ENCODE measurements around the gene ATP9B. TPM values are rescaled to one million over a fixed set of nuclear protein-coding genes. Genes with fewer than 3 reads are reported as not detected.

ATP9B gene, protein sequence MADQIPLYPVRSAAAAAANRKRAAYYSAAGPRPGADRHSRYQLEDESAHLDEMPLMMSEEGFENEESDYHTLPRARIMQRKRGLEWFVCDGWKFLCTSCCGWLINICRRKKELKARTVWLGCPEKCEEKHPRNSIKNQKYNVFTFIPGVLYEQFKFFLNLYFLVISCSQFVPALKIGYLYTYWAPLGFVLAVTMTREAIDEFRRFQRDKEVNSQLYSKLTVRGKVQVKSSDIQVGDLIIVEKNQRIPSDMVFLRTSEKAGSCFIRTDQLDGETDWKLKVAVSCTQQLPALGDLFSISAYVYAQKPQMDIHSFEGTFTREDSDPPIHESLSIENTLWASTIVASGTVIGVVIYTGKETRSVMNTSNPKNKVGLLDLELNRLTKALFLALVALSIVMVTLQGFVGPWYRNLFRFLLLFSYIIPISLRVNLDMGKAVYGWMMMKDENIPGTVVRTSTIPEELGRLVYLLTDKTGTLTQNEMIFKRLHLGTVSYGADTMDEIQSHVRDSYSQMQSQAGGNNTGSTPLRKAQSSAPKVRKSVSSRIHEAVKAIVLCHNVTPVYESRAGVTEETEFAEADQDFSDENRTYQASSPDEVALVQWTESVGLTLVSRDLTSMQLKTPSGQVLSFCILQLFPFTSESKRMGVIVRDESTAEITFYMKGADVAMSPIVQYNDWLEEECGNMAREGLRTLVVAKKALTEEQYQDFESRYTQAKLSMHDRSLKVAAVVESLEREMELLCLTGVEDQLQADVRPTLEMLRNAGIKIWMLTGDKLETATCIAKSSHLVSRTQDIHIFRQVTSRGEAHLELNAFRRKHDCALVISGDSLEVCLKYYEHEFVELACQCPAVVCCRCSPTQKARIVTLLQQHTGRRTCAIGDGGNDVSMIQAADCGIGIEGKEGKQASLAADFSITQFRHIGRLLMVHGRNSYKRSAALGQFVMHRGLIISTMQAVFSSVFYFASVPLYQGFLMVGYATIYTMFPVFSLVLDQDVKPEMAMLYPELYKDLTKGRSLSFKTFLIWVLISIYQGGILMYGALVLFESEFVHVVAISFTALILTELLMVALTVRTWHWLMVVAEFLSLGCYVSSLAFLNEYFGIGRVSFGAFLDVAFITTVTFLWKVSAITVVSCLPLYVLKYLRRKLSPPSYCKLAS
- 6.4 and 6.5 TPM in 2 replicates for total RNA-seq (2014; rRNA removed; shearing (Covaris generic))

DNA sequence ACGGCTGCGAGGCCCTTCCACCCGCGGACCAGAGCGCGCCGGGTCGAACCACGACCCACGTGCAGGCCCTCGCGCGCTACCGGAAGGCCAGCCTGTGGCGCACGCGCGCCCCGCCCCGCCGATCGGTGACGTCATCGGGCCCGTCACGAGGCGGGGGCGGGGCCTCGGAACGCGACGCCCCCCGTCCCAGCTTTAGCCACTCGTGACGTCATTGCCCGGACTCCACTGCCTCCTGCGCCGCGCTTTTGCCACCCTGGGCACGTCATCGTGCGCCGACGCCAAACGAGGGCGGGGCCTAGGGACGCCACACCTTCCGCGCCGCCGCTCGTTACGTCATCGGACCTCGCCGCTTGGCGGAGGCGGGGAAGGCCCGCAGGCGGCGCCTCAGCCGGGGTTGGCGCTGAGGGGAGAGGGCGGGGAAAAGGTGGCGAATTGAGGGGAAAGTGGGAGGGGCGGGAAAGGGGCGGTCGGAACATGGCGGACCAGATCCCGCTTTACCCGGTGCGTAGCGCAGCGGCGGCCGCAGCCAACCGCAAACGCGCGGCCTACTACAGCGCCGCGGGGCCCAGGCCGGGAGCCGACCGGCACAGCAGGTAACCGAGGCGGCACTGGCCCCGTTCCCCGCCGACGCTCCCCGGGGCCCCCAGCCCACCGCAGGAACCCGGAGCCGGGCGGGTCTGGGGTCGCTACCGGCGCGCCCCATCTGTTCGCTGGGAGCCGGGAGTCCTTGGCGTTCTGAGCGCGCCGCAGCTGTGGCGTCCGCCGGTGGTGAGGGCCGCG, at the start of gene ATP9B:
ATP9B (plus strand) TSS at position 458 of the 780 bp plus-strand sequence; CDS start at position 475, 17 bp downstream.
- peak; percentile 89 for DNase-seq (ENCODE audit: low read depth)

DNA sequence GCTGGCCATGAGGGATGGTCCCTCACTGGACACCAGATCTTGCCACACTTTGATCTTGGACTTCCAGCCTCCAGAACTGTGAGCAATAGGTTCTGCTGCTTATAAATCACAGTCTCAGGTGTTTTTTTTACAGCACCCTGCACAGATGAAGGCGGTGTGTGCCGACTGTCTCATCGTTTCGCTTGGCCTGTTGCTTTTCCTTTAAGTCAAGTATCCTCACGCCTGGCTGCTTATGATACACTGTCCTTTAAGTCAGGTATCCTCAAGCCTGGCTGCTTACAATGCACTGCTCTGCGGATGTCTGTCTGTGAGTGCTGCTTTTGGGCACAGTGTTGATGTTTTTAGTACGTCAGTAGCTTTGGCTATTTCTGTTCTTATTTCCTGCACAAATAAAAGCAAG, 49.3 kb upstream of the ATP9B start:
- DNase-seq (ENCODE audit: low read depth), result no peak

DNA sequence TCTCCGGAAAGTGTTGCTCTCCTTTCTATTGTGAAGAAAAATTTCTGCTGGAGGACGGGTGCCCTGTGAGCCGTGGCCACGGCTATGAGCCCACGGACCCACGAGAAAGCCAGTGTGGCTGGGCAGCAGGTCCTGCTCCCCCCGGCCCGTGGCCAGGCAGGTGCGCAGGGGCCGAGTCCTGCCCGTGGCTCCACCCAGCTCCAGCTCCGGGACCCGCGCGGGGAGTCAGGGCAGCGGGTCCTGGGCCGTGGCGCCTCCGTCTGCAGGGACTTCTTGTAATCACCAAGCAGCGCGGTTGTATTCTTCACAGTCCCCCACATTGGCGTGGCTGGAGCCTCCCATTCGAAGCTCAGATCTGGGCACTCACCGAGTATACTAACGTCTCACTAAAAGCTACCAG, 46.6 kb upstream of the ATP9B start:
- no peak for DNase-seq (ENCODE audit: low read depth)

DNA sequence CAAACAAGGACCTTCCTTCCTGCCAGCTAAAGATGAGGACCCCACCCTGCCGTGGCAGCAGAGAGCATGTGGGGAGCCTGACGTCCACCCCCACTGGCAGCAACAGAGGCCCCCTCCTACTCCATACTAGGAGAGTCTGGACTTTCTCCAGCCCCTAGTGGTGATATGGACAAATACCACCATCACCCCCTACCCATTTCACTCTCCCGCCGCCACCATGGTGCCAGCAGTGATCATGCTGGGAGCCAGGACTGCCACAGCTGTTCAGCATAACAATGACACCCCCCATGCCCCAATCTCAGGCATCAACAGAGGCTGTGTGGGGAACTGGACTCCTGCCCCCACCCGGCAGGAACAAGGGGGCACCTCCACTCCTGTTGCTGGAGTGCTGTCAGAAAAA, 42.7 kb upstream of the ATP9B start:
- no peak for DNase-seq (ENCODE audit: low read depth)

DNA sequence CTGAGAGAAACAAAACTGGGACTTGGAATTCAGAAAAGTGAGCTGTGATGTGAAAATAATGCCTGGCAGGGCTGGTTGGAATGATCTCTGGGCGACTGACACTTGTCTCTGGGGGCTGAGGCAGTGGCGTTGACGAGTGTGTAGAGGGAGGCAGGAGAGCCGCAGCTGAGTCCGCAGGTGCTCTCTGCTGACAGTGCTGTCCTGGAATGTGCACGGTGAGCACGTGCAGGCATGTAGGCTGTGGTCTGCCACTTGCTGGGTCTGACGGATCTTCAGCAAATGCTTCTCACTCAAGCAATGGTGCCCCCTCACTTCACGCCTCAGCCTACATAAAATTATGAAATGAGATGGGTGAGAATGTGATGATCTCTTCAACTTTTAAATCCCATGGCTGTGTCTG, 38.5 kb upstream of the ATP9B start:
- DNase-seq (ENCODE audit: low read depth), result no peak

DNA sequence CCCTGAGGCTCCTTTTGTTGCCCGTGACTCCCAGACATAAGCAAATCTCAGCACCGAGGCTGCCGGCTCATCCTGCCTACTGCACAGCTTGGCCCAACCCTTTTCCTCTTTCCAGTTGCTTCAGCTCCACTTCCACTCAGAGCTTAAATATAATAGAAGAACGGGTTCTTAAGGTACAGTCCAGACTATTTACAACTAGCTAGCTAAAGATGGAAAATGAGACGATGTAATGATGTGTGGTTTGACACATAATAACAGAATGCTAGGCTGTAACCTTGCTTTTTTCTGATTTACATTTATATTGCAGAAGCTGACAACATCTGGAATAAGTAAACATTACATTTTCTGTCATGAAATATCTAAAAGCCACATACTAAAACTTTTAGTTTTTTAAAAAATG, 26.9 kb upstream of the ATP9B start:
- no peak for DNase-seq (ENCODE audit: low read depth)

DNA sequence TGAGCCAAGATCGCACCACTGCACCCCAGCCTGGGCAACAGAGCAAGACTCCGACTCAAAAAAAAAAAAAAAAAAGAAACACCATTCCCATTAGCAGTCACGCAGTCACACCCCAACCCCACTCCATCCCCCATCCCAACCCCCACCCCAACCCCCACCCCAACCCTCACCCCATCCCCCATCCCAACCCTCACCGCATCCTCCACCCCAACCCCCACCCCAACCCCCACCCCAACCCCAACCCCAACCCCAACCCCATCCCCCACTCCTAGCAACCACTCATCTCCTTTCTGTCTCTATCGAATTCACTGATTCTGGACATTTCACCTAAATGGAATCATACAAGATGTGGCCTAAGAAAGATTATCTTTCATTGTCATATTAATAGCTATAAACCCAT, 25.9 kb upstream of the ATP9B start:
- DNase-seq (ENCODE audit: low read depth), result no peak

DNA sequence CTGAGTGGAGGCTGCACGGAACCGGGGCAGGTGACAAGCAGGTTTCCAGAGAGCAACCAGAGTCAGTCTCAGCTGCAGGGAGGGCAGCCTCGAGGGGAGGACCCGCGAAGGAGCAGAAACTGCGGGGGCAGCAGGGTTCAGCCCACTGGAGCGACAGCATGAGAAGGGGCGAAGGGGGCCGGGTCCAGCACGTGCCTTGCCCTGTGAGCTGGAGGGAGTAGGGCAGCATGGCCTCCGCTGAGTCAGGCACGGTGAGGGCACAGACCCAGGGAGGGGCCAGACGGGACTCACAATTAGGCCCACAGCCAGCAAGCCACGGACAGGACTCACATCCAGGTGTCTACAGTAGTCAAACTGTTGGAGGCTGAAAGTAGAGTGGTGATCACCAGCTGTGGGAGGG, 22.7 kb upstream of the ATP9B start:
- no peak for DNase-seq (ENCODE audit: low read depth)

DNA sequence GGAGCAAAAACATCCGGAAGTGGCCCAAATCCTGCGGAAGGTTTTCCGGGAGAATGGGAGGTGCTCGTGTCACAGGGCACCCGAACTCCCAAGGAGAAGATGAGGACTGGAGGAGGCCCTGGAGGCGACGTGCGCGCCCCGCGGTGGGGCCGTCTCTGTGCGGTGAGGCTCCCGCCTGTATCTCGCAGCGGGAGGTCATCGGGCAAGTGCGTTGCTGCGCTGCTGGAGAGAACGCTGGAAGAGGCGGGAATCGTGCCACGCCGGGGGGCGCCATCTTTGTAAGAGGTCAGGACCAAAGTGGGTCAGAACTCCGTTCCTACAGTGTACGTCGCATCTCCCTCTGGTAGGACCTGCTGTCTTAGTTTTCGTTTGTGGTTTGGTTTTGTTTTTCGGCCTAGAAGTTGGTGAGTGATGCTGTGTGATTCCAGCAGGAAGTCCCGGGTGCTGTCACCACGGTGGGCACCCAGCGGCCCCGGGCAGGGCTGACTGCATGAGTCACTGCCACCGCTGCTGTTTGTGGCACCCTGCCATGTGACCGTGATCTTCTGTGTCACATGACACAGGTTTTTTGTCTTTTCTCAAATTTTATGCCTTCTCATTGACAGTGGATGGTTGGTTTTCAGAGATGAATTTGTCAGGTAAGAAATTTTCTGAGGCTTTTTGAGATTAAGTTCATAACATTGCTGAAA, 21.5 kb upstream of the ATP9B start:
- DNase-seq (ENCODE audit: low read depth), result peak; percentile 39

DNA sequence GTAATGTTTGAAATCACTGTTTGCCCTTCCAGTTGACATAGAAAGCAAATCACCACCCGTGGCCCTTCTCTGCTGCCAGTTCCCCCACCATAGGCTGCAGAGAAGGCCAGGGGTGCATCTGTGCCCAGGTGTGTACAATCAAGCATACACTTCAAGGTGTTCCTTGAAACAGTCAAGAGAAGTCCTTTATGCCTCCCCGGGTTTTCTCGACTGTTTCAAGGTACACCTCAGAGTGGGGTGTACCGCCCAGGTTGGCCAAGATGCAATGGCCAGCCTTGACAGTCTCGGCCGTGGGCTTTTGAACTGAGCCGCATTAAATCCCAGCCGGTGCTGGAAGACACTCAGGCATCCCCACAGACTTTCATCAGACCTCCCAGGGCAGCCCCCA, 21.0 kb upstream of the ATP9B start:
- DNase-seq (ENCODE audit: low read depth), result no peak

DNA sequence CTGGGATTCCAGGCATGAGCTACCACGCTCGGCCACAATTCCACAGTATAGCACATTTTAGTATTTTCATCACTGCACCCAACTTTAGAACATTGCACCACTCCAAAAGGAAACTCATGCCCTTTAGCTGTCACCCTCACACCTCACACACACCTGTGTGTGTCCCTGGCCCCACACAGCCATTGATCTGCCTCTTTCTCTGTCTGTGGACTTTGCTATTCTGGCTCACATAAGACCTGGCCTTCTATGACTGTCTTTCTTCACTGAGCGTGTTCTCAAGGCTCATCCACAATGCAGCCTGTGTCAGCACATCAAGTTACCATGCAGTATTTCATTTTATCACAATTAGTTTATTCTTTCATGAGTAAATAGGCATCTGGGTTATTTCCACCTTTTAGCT, 19.7 kb upstream of the ATP9B start:
- DNase-seq (ENCODE audit: low read depth), result no peak

DNA sequence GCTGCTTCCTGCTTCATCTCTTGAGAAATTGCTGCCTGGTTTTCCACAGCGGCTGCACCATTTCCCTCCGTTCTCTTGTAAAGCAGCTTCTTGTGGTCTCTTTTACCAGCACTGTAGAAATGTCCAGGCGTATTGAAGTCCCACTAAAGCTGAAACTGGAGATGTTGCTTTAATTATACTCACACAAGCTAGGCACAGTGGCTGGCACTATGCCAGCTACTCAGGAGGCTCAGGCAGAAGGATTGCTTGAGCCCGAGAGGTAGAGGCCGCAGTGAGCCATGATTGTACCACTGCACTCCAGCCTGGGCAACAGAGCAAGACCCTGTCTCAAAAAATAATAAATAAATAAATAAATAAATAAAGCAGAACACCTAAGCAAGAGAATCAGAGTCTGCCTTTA, 19.2 kb upstream of the ATP9B start:
- DNase-seq (ENCODE audit: low read depth), result no peak

DNA sequence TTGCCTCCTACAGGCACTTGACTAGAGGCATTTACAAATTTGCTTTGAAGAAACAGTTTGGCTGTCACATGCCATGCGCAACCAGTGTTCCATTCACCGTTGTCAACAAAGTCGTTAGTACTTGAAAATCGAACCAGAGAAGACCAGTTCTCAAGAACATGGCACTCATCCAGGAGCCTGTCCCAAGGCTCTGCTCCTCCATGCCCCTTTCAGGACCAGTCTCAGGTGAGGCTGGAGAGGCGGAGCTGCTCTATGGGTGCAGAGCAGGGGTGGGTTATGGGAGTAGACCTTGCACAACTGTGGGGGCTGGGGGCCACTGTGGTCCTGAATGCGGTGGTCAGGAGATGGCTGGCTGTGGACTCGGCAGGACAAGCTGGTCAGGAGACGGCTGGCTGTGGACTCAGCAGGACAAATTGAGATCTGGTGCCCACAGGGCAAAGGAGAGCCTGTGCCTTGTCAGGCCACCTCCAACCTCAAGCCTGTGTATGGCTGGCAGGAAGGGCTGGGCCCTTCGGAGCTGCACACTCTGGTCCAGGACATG, 12.3 kb upstream of the ATP9B start:
- no peak for DNase-seq (ENCODE audit: low read depth)

DNA sequence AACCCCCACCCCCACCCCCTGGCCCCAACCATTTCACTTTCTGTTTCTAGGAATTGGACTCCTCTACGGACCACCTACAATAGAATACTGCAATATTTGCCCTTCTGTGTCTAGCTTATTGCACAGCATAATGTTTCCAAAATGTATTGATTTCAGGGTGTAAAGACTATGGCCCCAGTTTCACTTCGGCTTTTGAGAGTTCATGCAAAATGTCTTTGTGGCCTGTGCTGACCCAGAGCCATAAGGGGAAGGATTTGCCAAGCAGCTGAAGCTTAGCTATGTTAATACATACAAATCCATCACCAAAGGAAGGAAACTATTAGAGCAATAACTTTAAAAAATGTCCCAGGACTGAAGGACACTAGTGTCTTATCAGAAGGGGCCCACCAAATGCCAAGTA, 11.2 kb upstream of the ATP9B start:
- no peak for DNase-seq (ENCODE audit: low read depth)

DNA sequence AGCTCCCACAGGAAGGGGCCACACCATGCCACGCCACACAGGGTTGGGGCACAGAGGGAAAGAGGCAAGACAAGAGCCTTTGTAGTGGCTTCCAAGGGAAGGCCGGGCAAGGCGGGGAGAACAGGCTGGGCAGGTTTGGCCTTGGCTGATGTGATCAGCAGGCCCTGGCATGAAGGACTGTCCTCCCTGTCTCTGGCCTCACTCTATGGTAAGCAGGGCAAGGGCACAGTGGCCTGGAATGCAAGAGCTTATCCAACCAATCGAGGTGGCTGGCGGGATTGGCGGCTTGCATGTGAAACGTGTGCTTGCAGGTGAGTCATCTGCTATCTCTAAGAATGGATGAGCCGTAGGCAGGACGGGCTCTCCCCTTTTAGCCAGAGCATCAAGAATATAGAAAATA, 6.4 kb upstream of the ATP9B start:
- no peak for DNase-seq (ENCODE audit: low read depth)

DNA sequence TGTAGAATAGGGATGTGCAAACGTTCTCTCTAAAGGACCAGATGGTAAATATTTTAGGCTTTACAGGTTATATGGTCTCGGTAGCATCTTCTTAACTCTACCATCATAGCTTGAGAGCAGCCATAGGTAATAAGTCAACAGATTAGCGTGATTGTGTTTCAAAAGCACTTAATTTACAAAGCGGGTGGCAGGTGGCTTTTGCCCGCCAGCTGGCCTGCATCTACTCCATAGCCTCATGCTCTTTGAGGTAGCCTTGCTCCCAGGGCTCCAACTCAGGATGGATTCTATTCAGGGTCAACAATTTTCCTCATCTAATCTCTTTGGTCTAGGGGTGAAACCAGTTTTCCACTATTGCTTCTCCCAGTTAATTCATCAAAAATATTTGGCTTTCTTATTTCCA, 5.0 kb upstream of the ATP9B start:
- DNase-seq (ENCODE audit: low read depth), result no peak

DNA sequence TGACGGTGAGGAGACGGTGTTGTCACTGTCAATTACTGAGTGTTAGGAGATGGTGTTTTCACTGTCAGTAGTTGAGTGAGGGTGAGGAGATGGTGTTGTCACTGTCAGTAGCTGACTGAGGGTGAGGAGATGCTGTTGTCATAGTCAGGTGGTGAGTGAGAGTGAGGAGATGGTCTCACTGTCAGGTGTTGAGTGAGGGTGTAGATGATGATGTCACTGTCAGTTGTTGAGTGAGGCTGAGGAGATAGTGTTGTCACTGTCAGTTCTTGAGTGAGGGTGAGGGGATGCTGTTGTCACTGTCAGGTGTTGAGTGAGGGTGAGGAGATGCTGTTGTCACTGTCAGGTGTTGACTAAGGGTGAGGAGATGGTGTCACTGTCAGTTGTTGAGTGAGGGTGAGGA, 3.4 kb upstream of the ATP9B start:
- DNase-seq (ENCODE audit: low read depth), result no peak

DNA sequence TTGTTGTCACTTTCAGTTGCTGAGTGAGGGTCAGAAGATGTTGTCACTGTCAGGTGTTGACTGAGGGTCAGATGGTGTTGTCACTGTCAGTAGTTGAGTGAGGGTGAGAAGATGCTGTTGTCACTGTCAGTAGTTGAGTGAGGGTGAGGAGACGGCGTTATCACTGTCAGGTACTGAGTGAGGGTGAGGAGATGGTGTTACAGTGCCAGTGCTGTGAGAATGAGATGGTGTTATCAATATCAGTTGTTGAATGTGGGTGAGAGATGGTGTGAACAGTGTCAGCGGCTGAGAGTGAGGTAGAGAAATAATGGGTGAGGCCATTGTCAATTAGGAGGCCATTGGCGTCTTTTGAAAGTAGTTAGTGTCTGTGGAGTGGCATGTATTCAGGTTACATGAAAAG, 1.6 kb upstream of the ATP9B start:
- DNase-seq (ENCODE audit: low read depth), result no peak

DNA sequence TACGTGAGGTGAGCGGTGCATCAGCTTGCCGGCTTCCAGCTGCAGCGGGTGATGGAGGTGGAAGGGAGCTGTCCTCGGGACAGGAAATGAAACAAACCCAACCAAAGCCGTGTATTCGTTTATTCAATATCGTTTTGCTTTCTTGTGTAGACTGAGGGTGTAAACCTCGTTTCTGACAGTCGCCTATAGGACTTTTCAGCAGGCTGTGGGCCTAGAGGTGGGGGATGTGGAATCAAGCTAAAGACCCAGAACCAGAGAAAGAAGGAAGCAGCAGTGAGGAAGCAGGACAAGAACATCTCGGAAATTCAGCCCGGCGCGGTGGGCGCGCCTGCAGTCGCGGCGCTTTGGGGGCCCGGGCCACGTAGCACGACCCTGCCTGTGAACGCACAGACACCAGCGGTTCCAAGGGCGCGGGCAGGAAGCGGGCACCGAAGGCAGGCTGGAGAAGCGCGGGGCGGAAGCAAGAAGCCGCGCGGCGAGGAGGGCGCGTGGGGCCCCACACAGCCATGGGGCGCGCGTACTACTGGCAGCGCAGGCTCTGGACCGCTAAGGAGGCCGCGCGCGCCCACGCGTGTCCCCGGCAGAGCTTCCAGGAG, 755 bp upstream of the ATP9B start:
- peak; percentile 12 for DNase-seq (ENCODE audit: low read depth)

DNA sequence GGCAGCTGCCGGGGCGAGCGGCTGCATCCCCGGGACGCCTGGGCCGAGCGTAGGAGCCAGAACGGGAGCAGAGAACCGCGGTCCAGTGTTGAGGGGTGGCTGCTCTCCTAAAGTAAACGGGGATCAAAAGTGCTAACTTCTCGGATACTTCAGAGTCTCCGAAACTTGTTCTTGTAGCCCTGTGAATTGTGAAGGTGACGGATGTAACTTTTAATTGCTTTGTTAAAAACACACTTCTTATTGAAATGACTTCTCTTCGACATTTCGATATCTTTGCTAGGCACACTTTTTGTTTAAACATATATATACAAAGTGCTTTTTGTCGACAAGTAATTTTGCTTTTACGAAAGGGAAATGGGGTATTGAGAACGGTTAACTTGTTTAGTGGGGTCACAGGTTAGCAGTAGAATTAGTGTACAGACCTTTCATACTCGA, 540 bp downstream of the ATP9B start:
- DNase-seq (ENCODE audit: low read depth), result peak; percentile 16
